Measurements from ENCODE around the gene PFDN4. TPM values are rescaled to one million over a fixed set of nuclear protein-coding genes. Genes with fewer than 3 reads are reported as not detected.
A peak's percentile ranks its signal among the peaks of the same experiment; 100 is the strongest.

The PFDN4 gene
- polyA plus RNA-seq, 2 of the 4 experiments (the other 2 are of a cell fraction): 140 to 146 TPM

- TF ChIP-seq BCL3 (IDR thresholded peaks at IDR 0.05): no peak
- no peak for TF ChIP-seq JUN (IDR thresholded peaks at IDR 0.05)
- TF ChIP-seq USF2 (IDR thresholded peaks at IDR 0.05): no peak
- TF ChIP-seq FOSB (CRISPR knock-in tag; IDR thresholded peaks at IDR 0.05): no peak
- TF ChIP-seq NPAS2 (CRISPR knock-in tag; IDR thresholded peaks at IDR 0.05; ENCODE audit: borderline replicate concordance): no peak
- no peak for TF ChIP-seq ELK1 (IDR thresholded peaks at IDR 0.05; ENCODE audit: low read depth, low read length)
Measured at GRCh38 chr20:54205450-54205849, 2.4 kb upstream of the PFDN4 start (continued).

- H3K4me3 ChIP-seq: peak overlapping the region; percentile 69
- TF ChIP-seq CEBPB (IDR thresholded peaks at IDR 0.05) (no peak), POLR2AphosphoS2 (conservative IDR thresholded peaks at IDR 0.05; ENCODE audit: low read length) (no peak), EHF (CRISPR knock-in tag; IDR thresholded peaks at IDR 0.05) (no peak), CHD4 (IDR thresholded peaks at IDR 0.05; ENCODE audit: borderline replicate concordance) (peak; percentile 26; the same call in 1 of the 2 replicates), ZC3H11A (IDR thresholded peaks at IDR 0.05) (no peak), HOXB13 (CRISPR knock-in tag; IDR thresholded peaks at IDR 0.05; ENCODE audit: low read depth) (peak; percentile 57; the same call in 1 of the 2 replicates), USF2 (IDR thresholded peaks at IDR 0.05) (no peak), HDAC2 (IDR thresholded peaks at IDR 0.05) (peak; percentile 59; the same call in 1 of the 2 replicates), KDM1A (IDR thresholded peaks at IDR 0.05; ENCODE audit: low read depth) (peak; percentile 83), SMC3 (IDR thresholded peaks at IDR 0.05) (no peak)
- no peak for FAIRE-seq
- POLR2A ChIA-PET: interaction anchor here (0.6 kb wide), 1 partner anchor 38 kb away, joined by 3 read pairs; no protein-coding TSS in a partner anchor
- H3K4me1 ChIP-seq: peaks cover 13% of the 10 kb centered on the region
- H3K27ac ChIP-seq: peak overlapping the region; percentile 97 to 99
- H3K4me2 ChIP-seq: peak overlapping the region; percentile 88
- CTCF ChIA-PET: interaction anchor here (0.7 to 15.6 kb wide), 24 partner anchors 7 to 441 kb away, joined by 3 to 655 read pairs (median 6); no protein-coding TSS in a partner anchor
- no peak; a peak in 2 of 6 replicates for ATAC-seq
- no peak for DNase-seq (ENCODE audit: low read depth in 1 of 2, low spot score in 1 of 2)
- WGBS (ENCODE audit: missing lambda C conversion rate): 44% methylated on average over 7 of the region's 7 CpGs
- no peaks in the 10 kb centered on the region for H3K9me3 ChIP-seq
Measured at GRCh38 chr20:54207053-54207742, 689 bp upstream of the PFDN4 start.

- 3% methylated on average over 15 of the region's 15 CpGs for WGBS (ENCODE audit: missing lambda C conversion rate)
- Histone ChIP-seq H3K4me1 (peaks cover 13% of the 10 kb centered on the region), H3K4me2 (peak overlapping the region; percentile 88), H3K4me3 (peak overlapping the region; percentile 69), H3K27ac (peak overlapping the region; percentile 97 to 99), H3K9me3 (no peaks in the 10 kb centered on the region)
- no peak for FAIRE-seq
- peak; percentile 9 to 21 for DNase-seq (ENCODE audit: low read depth in 1 of 2, low spot score in 1 of 2)
- TF ChIP-seq JUN (IDR thresholded peaks at IDR 0.05) (no peak), NPAS2 (CRISPR knock-in tag; IDR thresholded peaks at IDR 0.05; ENCODE audit: borderline replicate concordance) (no peak), KDM5A (IDR thresholded peaks at IDR 0.05) (no peak), TP53 (CRISPR knock-in tag; IDR thresholded peaks at IDR 0.05) (no peak), ZSCAN20 (CRISPR knock-in tag; IDR thresholded peaks at IDR 0.05) (no peak), EHMT2 (IDR thresholded peaks at IDR 0.05; ENCODE audit: low read depth) (no peak), MYC (IDR thresholded peaks at IDR 0.05; ENCODE audit: borderline replicate concordance, low read length) (no peak), CHD4 (IDR thresholded peaks at IDR 0.05; ENCODE audit: borderline replicate concordance) (no peak)
- CTCF ChIA-PET: interaction anchor here (0.6 to 15.6 kb wide), 25 partner anchors 8 to 472 kb away, joined by 3 to 655 read pairs (median 5); no protein-coding TSS in a partner anchor
- POLR2A ChIA-PET: no interaction called here
- ATAC-seq: peak; percentile 41 to 55; a peak in 5 of 6 replicates
Measured at GRCh38 chr20:54208548-54209176, 775 bp downstream of the PFDN4 start.

Measured in A549 (cell line).